GM21619 (cell line): ENCODE measurements around the gene LTBP1.
"Not testable (repeated sequence)": the region's sequence is repeated elsewhere in the genome, so short reads cannot be mapped to it uniquely, and the experiment has no call there.

ENCODE experiments used
- ATAC-seq: cut with Tn5 transposase; IDR thresholded peaks from one replicate; pipeline ENCODE4 v1.9.1; 2021; ENCODE audit not compliant: unreplicated experiment

LTBP1 gene

GRCh38 chr2:33334083-33334482 is 387.3 kb downstream of the LTBP1 start:
- no peak for ATAC-seq

- no peak for ATAC-seq
Observed at GRCh38 chr2:33335516-33335915, 388.8 kb downstream of the LTBP1 start.

GRCh38 chr2:33336036-33336625 is 389.4 kb downstream of the LTBP1 start:
- peak; percentile 62 for ATAC-seq

GRCh38 chr2:33337385-33337960 is 390.7 kb downstream of the LTBP1 start:
- no peak for ATAC-seq

GRCh38 chr2:33337981-33338380 is 391.2 kb downstream of the LTBP1 start:
- no peak for ATAC-seq

- ATAC-seq, result no peak
Observed at GRCh38 chr2:33339269-33339668, 392.5 kb downstream of the LTBP1 start.

GRCh38 chr2:33340280-33340679 is 393.5 kb downstream of the LTBP1 start:
- no peak for ATAC-seq

GRCh38 chr2:33342171-33342570 is 395.4 kb downstream of the LTBP1 start:
- no peak for ATAC-seq

GRCh38 chr2:33342705-33343104 is 396.0 kb downstream of the LTBP1 start:
- ATAC-seq, result no peak

- no peak for ATAC-seq
Observed at GRCh38 chr2:33343387-33343895, 396.7 kb downstream of the LTBP1 start.

- ATAC-seq, result no peak
Observed at GRCh38 chr2:33344230-33344629, 397.5 kb downstream of the LTBP1 start.

- ATAC-seq, result no peak
Observed at GRCh38 chr2:33347856-33348255, 401.1 kb downstream of the LTBP1 start.

- ATAC-seq, result no peak
Observed at GRCh38 chr2:33350632-33351031, 403.9 kb downstream of the LTBP1 start.

GRCh38 chr2:33351781-33352180 is 405.0 kb downstream of the LTBP1 start:
- no peak for ATAC-seq

- ATAC-seq, result no peak
Observed at GRCh38 chr2:33354981-33355380, 408.2 kb downstream of the LTBP1 start.

GRCh38 chr2:33358878-33359277 is 412.1 kb downstream of the LTBP1 start:
- no peak for ATAC-seq

GRCh38 chr2:33363325-33364298 is 416.9 kb downstream of the LTBP1 start:
- no peak for ATAC-seq

GRCh38 chr2:33365264-33365970 is 418.7 kb downstream of the LTBP1 start:
- no peak for ATAC-seq

GRCh38 chr2:33366473-33366872 is 419.7 kb downstream of the LTBP1 start:
- ATAC-seq, result no peak

GRCh38 chr2:33368524-33368923 is 421.8 kb downstream of the LTBP1 start:
- not testable (repeated sequence) for ATAC-seq

- no peak for ATAC-seq
Observed at GRCh38 chr2:33369191-33369590, 422.4 kb downstream of the LTBP1 start.
